Measurements from ENCODE around the gene SYT13.

The SYT13 gene

DNA sequence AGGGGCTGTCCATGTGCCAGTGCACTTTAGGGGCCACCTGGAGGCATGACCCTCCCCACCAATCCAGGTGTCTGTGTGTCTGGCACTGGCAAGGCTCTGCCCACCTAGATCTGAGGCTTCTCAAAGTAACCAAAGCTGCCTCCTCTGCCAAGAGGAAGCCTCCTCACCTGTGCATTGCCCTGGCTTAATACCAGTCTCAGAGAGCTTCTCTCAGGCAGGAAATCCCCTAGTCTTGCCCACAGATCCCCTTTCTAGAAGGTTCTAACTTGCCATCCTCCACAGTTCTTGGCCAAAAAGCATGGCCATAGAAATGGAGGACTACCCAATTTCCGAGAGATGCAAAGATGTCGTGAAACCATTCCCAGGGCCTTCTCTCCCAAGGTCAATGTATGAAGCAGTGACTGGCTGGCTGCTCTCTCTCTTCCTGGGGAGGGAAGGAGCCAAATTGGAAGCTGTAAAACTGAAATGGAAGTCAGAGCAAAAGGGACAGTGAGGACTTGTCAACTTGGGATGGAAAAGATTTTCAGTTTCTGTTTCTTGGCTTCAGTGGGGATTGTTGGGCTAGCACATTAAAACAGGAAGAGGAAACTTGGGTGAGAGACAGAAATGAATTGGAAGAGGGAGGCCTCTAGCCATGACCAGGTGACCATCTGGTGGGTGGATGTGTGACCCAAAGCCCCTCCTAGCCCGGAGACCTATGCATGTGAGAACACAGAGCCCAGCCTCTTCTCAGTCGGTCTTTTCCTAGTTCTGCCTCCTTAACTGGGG, 70.9 kb downstream of the SYT13 start:
- no peak for DNase-seq

DNA sequence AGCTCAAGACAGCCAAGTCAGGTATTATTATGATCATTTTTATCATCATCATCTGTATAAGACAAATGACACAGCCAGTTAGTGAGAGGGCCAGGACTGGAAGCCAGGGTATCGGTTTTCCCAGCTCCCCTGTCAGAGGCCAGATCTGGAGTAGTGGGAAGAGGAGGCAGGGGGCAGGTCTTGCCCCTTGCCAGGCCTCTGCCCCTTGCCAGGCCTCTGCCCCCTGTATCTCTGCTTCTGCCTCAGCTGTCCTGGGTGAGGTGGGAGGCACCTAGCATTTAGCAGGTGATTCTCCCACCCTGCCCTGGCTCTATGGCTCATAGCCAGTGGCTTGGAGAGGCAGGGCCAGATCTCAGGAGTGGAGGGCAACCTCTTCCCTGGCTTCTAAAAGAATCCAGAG, 72.4 kb downstream of the SYT13 start:
- DNase-seq: no peak

DNA sequence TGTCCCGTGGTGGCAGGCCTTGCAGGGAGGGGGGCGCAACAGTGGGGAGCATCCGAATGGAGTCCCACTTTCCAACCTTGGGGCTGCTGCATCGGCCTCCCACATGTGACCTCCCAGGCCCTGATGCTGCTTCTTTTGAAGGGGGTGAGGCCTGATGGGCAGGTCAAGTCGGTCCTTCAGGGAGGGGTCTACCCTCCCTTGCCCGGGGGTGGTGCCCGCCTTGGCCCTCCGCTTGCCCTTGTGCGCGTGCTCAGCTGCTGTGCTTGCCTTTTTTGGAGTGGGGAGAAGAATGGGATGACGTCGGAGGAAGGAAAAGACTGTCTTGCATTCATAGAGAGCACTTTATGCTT, 72.8 kb downstream of the SYT13 start:
- no peak for DNase-seq

DNA sequence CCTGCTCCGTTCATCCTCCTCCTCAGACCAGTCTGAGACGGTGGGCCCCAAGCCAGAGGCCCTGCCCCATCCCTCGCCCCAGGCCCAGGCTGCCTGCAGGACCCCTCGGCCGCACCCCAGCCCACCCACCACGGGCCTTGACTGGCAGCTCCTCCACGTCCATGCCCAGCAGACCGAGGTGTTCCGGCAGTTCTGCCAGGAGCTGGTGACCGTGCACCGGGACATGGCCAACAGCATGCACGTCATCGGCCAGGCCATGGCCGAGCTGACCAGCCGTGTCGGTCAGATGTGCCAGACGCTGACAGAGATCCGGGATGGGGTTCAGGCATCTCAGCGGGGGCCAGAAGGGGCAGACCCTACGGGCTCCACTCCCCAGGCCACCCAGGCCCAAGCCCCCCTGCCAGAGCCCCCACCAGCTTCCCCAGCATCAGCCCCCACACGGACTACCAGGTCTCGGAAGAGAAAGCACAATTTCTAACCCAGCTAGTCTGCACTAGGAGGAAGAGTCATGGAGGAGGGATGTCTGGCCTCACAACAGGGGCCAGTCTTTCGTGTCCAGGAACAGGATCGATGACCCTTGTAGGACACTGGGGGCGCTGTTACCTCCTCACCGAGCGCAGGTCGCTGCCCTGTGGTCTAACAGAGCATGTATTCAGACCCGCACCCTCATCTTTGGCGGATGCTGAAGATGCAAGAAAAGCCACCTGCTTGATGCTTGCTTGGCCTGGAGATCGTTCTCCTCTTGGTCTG, 73.4 kb downstream of the SYT13 start:
- DNase-seq: no peak

DNA sequence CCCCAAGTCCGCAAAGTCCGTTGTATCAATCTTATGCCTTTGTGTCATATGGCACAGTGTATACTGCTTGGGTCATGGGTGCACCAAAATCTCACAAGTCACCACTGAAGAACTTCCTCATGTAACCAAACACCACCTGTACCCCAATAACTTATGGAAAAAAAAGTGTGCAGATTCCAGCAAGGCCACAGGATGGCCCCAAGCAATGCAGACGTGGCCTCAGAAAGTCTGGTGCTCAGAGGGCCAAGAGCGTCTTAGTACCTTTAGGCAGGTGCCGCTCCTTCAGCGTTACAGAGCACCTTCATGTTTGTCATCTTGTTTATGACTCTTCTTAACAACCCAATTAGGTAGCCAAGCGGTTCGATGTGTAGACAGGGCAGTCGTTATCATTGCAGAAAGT, 74.4 kb downstream of the SYT13 start:
- no peak for DNase-seq

DNA sequence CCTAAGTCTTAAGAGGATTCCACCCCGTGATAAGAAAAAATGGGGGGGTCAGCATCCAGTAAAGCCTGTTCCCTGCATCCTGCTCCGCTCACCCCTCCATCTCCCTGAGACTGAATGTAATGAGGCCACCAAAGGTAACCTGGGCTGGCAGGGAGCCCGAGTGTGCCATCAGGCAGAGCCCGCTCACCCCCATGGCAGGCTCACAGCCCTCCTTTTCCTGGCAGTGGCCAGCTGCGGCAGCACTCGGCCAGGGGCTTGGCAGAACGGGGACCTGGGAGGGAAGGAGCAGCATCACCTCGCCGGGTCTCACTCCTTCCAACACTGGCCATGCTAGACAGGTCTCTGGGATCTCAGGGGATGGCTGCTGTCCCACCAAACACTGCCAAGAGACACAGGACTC, 75.3 kb downstream of the SYT13 start:
- DNase-seq: no peak

DNA sequence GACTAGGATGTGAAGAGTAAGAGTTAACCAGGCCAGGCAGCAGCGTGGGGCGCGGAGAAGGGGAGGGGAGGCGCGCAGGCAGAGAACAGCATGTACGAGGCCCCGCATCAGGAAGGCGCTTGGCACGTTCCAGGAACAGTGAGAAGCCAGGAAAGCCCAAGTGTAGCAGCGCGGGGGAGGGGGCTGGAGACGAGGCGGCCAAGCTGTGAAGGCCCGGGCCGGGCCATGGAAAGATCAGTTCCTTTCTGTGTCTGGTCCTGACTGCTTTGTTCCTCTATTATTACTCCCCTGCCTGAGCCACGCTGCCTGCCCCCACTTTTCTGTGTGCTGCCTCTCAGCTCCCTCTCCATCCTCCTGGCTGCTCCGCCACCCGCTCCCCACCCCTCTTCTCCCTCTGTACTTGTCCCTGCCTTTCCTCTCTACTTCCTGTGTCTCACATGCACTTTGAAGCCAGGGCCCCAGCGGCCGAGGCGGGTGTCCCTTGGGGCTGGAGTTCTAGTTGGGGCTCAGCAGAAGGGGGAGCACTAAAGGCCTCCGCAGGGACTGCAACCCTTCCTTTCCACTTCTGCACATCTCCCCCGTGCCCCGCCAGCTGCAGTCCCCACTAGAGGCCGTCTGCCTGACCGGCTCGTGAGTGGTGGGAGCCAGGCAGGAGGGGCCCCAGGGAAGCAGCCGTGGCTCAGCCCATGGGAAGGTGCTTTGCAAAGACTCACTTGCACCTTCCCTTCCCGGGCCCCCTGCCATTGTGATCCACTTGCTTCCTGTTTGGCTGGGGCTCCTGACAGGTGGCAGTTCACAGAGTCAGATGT, 76.0 kb downstream of the SYT13 start:
- DNase-seq: no peak

DNA sequence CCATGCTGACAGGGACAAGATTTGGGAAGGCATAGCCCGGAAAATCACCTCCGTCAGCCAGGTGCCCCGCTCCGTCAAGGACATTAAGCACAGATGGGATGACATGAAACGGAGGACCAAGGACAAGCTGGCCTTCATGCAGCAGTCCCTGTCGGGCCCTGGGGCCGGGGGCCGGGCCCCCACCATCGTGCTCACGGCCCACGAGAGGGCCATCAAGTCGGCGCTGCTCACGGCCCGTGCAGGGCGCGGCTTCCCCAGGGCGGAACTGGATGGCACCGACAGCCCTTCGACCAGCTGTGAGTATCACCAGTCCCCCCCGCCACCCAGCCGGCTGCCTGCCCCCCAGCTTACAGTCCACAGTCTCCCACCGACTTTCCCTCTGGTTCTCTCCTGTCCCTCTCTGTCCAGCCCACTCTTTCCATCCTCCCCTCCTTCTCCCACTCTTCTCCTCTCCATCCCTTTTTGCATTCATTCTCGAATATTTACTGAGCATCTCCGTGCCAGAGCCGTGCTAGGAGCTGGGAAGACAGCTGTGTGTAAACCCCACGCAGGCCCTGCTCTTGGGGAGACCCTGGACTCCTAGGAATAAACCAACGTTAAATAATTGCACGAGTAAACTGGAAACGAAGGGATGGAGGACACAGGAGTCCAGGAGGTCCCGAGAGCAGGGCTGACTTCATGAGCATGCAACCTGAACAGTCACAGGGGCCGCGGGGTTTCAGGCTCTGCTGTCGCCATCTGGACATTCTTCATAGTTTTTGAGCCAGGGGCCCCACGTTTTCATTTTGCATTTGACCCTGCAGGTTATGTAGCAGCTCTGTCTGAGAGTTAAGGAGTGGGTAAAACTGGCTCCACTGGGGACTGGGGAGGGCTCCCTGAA, 76.9 kb downstream of the SYT13 start:
- DNase-seq: no peak

DNA sequence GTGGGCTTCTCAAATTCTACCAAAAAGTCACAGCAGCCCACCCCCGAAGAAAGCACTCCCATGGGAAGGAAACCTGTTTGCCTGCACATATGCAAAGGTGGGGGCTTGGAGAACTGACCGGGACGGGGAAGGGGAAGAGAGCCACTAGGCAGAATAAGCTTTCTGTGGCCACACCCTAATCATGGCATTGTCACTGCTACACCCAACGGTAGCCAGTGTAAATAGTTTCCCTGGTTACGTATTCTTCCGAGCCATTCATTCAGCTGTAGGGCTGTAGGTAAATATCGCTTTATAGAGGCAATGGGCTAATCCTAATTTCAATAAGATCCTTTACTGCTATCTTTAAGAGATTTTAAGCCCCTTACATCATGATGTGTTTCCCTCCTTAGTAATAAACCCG, 78.0 kb downstream of the SYT13 start:
- no peak for DNase-seq

DNA sequence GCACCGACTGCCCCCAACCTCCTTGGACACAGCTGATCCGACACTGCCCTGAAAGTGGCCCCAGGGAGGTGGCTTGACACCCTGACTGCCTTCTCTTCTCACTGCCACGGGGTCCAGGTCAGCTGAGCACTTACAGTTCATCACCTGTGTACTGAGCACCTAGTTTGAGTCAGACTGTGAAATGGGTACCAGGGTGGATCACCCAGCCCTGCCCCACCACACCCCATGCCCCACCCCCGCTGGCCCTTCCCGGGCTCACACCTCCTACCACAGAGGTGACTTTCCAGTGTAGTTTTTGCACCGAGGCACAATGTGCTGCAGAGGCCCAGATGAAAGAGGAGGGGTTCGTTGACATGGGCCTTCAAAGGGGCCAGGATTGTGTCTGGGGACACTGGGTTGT, 80.2 kb downstream of the SYT13 start:
- no peak for DNase-seq

DNA sequence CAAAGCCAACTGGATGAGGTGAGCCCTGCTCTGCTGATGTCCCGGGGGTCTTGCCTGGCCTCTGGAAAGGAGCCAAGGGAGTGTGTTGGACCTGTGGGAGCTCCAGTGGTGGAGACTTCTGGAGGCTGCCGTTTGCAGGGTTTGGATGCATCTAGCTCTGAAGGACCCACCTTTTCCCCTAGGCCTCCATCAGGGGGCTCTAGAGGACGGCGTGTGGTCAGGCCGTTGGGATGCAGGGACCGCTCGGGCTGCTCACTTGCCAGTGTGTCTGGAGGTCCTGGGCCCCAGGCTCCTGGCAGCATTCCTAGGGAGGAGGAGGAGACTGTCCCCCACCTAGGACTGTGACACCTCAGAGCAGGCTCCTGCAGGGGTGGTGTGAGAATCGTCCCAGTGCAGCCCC, 81.4 kb downstream of the SYT13 start:
- DNase-seq: no peak

DNA sequence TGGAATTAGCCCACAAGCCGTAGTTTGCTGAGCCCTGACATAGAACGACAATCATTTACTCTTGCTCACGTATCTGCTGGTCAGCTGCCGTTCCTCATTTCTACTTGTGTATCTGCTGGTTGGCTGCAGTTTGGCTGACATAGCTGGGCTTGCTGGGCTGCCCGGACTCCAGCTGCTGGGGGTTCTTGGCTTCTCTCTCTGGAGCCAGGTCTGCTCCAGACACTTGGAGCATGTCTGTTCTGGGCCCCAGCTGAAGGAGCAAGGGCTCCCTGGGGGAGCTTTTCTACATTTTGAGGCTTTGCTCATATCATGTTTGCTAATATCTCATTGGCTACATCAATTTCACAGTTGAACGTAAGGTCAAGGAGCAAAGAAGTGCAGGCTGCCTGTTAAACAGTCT, 92.4 kb downstream of the SYT13 start:
- DNase-seq: no peak

Measured in effector CD4-positive, alpha-beta T cell (primary cell).